Choroid plexus epithelial cell (primary cell): ENCODE measurements around the gene TTLL3.

Experiments
- DNase-seq: peaks from one replicate; pipeline ENCODE4 v3.0.0-alpha.2; 2010; ENCODE audit warnings: low read depth
- H3K4me3 ChIP-seq: 2 replicates; pipeline ENCODE4 v1.5.1; 2011; ENCODE audit warnings: low read depth, mild to moderate bottlenecking, control low read depth, low read length, moderate library complexity
- CTCF ChIP-seq: conservative IDR thresholded peaks from 2 replicates; pipeline ENCODE4 v1.5.1; 2011; ENCODE audit warnings: low read depth, mild to moderate bottlenecking, control low read depth, inconsistent platforms, low read length, moderate library complexity

Gene TTLL3

GRCh38 chr3:9884555-9885165 is 74.6 kb downstream of the TTLL3 start:
- DNase-seq = peak; percentile 87
- H3K4me3 ChIP-seq = no peak overlapping the region
- peak; percentile 7 for TF ChIP-seq CTCF
